DMS 273 (cell line): ENCODE results near the gene CDHR1.

ENCODE experiments used
- DNase-seq: peaks from one replicate; lab custom pipeline; 2025; ENCODE audit not compliant: unreplicated experiment; lab: John Stamatoyannopoulos, UW

CDHR1 gene

DNA sequence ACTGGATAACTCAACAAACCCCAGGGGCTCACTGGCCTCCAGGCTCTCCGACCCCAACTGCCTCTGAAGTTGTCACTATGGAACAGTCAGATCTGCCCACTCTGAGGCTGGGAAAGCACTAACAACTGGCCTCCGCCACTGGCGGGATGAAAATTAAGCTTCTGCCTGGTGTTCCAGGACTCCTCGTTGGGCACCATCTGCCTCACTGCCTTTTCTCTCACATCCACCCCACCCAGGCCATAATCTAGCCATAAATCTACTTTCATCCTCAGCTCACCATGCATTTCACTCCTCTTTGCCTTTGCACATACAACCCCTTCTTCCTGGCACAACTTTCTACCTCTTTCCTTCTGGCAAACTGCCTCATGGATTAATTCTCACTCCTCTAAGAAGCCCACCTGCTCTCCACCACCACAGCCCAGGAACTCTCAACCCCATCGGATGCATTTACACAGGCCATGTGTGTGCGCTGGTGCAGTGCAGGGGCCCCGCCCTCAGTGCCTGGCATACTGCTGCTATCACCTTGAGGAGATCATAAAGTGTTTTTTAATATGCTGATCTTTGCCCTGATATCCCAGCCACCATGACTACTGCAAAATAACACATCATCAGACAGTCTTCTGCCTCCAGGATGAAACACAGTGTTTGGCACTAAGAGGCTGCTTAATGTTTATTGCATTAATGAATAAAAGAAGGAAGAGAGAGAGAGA is 4.0 kb downstream of the CDHR1 start:
- DNase-seq: peak; percentile 65

DNA sequence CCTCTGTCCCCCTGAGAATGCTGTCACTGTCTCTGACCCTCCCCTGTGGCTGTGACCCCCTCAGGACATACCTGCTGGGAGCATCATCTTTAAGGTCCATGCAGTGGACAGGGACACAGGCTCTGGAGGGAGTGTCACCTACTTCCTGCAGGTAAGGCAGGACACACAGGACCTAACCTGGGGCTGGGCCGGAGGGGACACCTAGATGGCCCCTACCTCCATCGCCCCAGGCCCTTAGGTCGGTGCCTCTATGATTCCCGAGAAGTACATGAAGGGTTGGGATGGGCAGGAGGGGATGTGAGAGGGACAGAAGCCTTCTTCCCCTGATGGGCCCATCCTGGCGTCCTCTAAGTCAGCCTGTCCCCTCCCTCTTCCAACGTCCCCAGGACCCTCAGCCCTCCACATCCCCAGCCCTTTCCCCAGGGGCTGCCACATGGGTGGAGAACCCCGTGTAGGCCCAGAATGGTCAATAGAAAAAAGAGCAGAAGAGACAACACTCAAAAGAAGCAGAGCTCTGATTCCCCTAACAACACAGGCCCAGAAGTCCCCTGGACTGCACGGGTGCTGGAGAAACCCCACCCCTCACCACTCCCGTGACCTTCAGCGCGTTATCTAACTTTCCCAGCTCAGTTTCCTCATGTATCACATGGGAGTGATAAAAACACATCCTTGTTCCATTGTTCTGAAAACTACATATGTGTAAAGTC is 6.4 kb downstream of the CDHR1 start:
- DNase-seq: no peak

DNA sequence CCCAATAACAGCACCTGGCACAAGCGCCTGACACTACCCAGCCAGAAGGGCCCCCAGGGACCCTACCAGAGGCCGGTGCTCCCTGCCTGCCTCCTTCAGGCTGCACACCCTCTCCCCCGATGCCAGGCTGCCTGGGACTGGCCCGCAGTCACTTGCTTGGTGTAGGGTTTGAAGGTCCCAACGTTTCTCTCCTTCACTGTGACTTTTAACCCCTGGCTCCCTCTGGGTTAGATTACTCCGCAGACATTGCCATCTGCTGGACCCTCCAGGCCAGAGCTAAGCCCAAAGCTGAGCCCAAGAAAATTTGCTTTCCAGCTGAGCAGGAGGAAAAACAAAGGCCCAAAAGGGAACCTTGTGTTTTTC is 6.9 kb downstream of the CDHR1 start:
- DNase-seq: no peak

DNA sequence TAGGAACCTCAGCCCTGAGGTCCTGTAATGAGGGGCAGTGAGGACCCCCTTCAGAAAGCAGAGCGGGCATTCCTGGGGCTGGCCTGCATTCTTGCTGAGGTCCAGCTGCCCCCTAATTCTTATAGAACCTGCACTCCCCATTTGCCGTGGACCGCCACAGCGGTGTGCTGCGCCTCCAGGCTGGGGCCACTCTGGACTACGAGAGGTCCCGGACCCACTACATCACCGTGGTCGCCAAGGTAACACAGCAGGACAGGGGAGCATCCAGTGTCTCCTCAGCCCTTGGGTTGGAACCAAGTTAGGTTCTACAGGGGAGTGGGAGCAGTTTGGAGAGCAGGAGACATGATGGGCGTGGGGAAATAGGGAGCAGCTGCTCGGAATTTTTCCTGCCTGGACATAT is 7.3 kb downstream of the CDHR1 start:
- DNase-seq: no peak

DNA sequence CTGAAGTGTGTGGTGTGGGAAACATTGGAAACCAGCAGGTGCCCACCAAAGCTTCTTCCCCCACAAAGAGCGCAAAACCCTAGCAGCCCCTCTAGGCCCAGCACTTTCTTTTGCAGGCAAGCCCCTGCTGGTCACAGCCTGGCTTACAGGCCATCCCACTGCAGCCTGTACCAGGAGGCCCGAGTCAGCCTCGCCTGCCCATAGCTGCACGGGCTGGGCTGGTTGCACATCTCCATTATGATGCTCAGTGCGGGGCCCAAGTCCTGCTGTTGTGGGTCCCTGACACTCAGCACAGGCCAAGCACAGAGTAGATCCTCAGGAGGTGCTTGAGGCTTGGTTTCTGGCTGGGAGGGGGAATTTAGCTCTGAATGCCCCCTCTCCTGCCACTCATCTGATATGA is 8.0 kb downstream of the CDHR1 start:
- no peak for DNase-seq

DNA sequence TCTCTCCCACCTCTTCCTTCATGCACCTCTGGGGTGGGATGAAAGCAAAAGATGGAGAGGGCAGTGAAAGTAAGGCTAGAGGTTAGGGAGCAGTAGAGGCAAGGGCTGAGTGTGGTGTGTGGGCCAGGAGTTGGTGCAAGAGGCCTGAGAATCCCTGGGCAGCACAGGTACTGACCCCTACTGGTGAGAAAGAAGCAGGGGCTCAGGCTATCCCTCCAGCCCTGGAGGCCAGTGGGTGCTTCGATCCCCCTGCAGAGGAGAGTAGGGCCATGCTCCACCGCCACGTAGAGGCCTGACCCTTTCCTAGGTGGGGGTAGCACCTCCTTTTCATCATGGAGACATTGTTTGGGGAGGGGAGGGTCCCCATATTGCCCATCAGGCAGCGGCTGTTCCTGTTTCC is 9.8 kb downstream of the CDHR1 start:
- peak; percentile 12 for DNase-seq

DNA sequence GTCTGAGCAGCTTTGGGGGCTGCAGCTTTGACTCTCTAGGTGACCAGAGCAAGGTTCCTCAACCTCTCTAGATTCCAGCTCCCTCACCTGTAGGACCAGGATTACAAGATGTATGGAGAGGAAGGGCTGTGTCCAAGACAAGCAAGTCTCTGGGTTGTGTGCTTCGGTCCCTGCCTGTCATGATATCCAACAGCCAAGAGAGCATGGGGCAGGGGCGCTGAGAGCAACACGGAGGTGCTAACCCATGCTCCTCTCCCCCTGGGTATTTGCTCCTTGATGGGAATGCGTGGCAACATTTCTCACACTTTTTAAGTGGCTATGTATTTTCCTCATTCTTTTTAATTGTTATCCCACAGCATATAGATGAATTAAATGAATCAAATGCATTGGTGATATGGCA is 10.3 kb downstream of the CDHR1 start:
- DNase-seq: no peak

DNA sequence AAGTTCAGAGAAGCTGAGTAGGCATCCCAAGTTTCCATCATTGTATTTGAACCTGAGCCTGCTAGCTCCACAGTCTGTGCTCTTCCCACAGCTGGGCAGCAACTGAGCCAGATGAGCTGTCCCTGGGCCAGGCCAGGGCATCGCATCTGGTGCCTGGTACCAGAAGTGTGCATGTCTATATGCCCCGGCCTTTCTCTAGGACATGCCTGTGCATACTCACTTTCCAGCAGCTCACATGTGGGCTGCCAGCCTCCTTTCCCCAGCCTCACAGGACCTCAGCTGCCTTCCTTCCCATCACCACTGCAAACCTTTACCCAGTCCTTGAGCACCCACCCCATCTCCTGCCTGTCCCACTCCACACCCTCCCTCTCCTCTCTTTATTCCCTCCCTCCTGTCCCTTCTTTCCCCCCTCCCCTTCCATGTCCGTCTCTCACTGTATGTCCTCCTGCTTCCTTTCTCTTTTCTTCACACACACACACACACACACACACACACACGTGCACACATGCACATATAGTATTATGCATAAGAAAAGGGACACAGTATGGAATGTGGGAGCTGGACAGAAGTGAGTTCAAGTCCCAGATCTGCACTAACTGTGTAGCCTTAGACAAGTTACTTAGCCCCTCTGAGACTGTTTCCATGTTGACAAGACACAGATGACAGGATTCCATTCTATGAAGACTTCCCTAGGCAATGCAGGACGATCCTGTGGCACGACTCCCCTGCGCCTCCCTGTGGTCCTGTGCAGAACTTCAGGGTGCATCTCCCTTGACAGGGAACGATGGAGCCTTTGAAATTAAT is 10.9 kb downstream of the CDHR1 start:
- DNase-seq: peak; percentile 80

DNA sequence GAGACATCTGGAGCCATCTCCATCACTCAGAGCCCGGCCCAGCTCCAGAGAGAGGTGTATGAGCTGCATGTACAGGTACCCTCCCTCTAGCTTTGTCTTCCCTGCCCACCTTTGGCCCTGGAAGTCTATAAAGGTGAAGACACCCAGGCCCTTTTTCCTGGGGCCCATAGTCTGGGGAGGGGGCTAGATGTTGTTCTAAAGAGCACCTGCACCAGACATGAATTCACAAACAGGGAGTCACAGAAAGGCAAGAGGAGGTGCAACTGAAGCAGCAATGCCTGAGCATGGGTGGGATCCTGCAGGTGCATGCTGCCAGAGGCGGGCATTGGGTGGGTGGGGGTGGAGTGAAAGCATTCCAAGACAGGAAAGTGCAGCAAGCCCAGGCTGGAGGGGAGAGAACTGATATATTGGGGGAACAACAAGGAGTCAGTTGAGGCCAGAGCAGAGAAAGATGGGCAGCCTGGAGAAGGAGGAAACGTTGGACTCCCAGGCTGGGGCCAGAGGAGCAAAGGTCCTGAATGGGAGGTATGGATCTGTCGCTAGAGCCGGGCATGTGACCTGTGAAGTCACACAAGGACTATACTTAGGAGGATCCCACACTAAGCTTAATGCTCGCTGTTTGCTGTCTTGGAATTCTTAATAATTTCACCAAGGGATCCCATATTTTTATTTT is 11.7 kb downstream of the CDHR1 start:
- DNase-seq: no peak

DNA sequence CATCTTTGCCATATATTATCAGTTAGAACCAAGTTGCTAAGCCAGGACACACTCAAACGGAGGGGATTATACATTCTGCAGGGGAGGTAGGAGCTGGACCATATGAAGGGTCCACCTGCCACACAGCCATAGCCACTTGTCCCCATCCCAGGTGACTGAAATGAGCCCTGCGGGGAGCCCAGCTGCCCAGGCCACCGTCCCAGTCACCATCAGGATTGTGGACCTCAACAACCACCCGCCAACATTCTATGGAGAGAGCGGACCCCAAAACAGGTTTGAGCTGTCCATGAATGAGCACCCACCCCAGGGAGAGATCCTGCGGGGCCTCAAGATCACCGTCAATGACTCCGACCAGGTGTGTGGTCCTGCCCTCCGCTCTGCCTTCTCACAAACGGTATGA is 13.7 kb downstream of the CDHR1 start:
- no peak for DNase-seq

DNA sequence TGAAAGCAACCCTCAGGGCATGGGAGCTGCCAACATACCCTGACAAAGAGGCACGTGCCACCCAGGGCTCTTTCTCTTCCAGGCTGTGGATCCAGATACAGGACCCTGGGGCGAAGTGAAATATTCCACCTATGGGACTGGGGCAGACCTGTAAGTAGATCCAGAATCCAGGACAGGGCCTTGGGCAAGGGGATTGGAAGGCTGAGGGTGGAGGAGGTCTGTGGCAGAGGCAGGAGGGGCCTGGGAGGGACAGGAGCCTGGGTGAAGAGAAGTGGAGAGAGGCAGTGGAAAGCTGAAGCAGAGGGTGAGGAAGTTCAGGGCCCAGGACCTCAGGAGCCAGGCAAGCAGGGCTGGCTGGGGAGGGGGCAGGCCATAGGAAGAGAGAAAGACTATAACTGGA is 17.2 kb downstream of the CDHR1 start:
- no peak for DNase-seq

DNA sequence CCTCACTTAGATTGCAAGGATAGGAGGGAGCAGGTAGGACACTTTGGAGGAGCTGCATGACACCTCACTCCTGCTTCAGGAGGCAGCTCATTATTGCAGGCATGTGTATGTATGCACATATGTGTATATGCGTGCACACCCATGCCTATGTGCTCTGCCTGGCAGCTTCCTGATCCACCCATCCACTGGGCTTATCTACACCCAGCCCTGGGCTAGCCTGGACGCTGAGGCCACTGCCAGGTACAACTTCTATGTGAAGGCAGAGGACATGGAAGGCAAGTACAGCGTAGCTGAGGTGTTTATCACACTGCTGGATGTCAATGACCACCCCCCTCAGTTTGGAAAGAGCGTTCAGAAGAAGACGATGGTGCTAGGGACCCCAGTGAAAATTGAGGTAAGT is 17.7 kb downstream of the CDHR1 start:
- no peak for DNase-seq

DNA sequence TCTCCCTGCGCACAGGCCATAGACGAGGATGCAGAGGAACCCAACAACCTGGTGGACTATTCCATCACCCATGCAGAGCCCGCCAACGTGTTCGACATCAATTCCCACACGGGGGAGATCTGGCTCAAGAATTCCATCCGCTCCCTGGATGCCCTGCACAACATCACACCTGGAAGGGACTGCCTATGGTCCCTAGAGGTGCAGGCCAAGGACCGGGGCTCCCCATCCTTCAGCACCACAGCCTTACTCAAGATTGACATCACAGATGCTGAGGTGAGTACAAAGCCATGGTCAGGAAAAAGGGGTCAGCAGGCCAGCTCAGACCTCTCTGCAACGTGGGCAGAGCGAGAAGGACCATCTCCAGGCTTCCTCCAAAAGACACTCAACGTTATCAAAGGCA is 18.7 kb downstream of the CDHR1 start:
- no peak for DNase-seq

DNA sequence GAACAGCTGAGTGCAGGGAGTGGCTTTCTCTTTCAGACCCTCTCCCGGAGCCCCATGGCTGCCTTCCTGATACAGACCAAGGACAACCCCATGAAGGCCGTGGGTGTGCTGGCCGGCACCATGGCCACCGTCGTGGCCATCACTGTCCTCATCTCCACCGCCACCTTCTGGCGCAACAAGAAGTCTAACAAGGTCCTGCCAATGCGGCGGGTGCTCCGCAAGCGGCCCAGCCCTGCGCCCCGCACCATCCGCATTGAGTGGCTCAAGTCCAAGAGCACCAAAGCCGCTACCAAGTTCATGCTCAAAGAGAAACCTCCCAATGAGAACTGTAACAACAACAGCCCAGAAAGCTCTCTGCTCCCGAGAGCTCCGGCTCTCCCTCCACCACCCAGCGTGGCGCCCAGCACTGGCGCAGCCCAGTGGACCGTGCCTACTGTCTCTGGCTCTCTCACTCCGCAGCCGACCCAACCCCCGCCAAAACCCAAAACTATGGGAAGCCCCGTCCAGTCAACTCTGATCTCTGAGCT is 19.8 kb downstream of the CDHR1 start:
- no peak for DNase-seq

DNA sequence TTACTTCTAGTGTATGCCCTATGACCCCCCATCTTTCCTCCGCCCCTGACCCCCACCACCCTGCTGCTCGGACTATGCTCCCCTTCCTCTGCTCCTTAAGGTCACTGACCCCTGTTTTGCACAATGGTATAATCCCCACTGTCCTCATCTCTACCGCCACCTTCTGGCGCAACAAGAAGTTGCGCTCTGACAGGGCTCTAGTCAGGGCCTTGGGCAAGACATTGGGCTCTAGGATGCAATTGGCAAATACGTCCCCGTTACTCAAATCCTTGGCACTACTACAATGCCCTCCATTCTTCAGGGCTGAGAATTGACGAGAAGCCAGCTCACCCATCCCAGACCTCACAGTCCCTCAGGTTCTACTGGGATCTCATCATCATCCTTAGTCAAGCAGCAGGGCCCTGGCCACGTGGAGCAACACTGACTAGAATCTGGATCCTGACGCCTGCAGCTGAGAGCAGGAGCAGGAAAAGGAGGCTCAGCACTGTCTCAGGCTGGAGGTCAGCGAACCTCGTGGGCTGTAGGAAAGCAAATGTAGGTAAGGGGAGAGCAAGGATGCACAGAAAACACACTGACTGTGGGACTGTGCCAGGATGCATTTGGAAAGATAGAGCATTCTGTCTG is 20.4 kb downstream of the CDHR1 start:
- DNase-seq: peak; percentile 25

DNA sequence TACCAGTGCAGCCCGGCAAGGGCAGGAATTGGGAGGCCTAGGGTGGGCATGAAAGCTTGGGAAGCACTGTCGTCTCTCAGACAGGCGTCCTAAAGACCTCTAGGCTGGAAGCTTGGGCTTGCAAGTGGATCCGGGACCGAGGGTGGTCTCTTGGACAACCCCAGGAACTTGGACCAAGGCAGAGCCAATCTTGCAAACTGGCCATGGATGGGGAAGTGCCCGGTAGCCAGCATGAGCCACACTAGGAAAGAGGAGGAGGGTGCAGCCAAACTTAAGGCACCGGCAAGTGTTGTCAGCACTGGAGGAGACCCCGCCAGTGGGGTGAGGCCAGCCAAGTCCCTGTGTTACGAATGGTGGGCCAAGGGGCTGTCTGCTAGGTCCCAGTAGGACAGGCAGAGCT is 22.5 kb downstream of the CDHR1 start:
- DNase-seq: no peak

DNA sequence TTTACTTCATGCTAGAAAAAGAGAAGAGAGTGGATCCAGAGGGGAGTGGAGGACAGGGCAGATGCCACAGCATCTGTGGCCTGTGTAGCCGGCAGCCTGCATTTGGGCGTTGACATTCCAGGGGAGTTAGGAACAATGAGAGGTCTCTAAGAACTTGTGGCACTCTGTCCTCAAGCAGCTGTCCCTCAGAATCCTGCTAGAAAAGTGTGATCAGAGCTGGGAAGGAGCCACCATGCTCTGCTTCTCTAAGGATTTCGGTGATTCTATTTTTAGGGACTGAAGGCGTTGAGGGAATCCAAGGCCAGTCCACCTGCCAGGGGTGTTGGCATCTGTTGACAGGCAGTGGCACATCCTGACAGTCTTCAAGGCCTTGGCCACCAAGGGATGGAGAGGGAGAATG is 23.4 kb downstream of the CDHR1 start:
- no peak for DNase-seq

DNA sequence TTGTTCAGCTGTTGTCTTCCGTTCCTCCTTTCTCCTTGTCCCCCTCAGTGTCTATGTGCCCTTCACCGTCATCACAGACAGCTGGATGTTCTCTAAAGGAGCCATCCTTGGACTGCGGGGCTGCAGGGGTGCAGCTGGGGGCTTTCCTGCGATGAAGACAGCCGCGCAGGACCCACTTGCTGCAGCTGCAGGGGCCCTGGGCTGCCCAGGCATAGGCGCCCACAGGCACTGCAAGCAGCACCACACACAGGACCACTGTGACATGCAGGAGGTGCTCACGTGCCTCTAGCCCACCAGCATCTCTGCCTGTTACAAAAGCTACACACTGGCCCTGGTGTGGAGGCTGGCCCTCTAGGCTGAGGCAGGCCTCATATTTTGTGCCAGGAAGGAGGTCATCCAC is 27.6 kb downstream of the CDHR1 start:
- no peak for DNase-seq

DNA sequence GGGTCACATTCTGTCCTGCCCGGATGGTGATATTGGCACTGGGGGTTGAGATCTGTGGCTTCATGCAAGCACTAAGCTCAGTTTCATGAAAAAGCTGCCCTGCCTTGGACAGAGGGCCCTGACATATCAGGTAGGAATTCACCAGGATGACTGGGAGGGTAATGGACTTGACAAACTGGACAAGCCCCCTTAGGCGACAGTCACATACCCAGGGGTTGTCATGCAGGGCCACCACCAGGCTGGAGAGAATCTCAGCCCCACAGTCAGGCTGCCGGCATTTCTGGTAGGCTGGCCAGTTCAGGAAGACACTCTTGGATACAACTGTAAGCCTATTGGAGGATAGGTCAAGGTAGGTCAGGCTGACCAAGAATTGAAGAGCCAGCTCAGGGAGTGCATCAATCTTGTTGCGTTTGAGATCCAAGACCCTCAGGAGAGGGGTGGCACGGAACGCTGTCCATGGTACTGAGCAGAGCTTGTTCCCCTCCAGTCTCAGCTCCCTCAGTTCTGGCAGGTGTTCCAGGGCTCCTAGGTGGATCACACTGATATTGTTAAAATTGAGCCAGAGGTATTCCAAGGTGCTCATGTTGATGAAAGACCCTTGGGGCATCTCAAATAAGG is 30.2 kb downstream of the CDHR1 start:
- peak; percentile 1 for DNase-seq

DNA sequence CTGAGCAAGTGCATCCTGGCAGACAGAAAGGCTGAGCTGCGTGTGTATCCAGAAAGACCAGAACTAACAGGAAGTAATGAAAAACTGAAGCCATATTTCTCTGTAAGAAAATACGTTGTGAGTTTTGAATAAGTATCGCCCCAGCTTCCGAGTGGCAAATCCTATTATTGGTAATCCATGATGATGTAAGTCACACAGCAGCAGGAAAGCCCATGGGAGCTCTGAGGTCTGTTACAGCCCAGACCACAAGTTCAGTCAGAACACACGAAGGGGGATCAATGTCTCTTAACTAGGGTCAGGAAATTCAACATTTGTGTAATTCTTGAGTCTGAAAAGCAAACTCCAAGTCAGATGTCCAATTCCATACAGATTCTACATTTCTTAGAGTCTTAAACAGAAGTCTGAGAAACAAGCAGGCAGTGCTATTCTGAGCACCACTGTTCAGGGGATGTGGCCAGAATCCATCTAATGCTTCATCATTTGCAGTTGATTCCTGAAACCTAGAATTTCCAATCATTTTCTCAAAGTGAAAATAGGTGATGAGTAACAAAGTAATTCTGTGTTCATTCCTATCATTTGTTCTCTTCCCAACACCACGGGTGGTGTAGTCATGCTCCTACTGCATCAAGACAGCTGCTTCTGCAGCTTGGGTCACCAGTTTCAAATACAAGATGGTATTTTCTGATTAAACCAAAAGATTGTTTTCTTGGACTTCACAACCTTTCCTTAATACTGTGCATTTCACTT is 31.3 kb downstream of the CDHR1 start, which contains the start of gene LRIT2:
Gene LRIT2, minus strand, starts transcription at position 118 of the 747 bp plus-strand sequence. Its CDS starts 24 bp downstream, at position 94.
- no peak for DNase-seq
